Activated naive CD4-positive, alpha-beta T cell treated with anti-CD3 and anti-CD28 coated beads, Interleukin-2, amount 50 U/mL, for 72 hours (primary cell): ENCODE data around the gene GPR25. TPM values are rescaled to one million over a fixed set of nuclear protein-coding genes. Genes with fewer than 3 reads are reported as not detected.
"Not testable (repeated sequence)": the region's sequence is repeated elsewhere in the genome, so short reads cannot be mapped to it uniquely, and the experiment has no call there.

Source experiments
- ATAC-seq, 2 donors: fragments of 150-1000 bp; cut with Tn5 transposase; 2 replicates each; pipeline ENCODE4 v1.10.0; 2021; ENCODE audit warnings: mild to moderate bottlenecking in 2 of 2, moderate library complexity in 2 of 2
- DNase-seq, 2 donors: peaks; one replicate each; pipeline ENCODE4 v3.0.0; 2021 to 2022; ENCODE audit warnings: low spot score in 2 of 2
- H3K27ac Mint-ChIP-seq, 2 donors: one replicate each; pipeline ENCODE4 v1.8.0; 2022; ENCODE audit warnings: mild to moderate bottlenecking in 2 of 2, mixed read lengths in 2 of 2
- H3K36me3 Mint-ChIP-seq, 2 donors: one replicate each; pipeline ENCODE4 v1.8.0; 2022; ENCODE audit warnings: mixed read lengths in 2 of 2
- H3K9me3 Mint-ChIP-seq, 2 donors: one replicate each; pipeline ENCODE4 v1.8.0; 2022; ENCODE audit warnings: mixed read lengths in 2 of 2
- total RNA-seq, 2 donors: library from RNA; stranded (reverse); gene quantifications; one replicate each; pipeline ENCODE4 v1.2.3, GENCODE V29; 2022

The GPR25 gene
- total RNA-seq, 2 donors from 2014 or later: not detected

DNA sequence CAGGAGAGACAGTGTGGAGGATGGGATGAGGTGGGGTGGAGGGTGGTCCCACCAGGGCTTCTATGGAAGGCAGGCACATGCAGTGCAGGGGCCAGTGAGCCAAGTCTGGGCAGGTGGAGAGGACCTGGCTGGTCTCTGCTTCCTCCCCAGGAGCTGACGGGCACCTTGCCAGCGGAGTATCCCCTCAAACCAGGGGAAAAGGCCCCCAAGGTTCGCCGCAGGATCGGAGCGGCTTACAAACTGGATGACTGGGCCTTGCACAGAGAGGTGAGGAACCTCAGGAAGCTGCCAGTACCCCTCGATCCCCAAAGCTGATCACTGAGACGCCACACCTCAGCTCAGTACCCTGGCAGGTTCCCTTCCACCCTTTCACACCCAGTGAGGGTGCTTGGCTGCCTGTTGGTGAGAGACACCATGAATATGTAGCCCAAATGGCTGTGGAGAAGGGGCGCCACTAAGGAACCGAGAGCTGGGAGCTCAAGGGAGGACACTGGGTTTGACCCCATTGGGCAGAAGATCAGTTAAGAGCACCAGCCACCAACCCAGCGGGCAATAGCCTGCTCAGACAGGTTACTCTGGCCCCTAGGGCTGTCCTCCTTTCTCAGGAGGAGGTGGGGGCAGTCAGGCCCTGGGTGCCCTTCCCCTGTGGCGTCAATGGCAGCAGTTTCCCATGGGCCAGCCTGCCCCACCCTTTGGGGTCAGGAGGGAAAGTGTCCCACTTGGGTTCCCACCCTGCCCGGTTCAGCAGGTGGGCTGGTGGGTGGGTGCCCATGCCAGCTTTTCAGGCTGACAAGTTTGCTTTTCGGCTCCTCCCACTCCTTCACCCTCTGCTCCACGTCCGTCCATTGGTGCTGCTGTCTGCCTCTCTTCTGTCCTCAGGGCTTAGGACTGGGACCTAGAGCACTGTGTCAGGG, 27.4 kb downstream of the GPR25 start:
- H3K36me3 Mint-ChIP-seq: no peaks in the 10 kb centered on the region
- ATAC-seq: no peak
- H3K27ac Mint-ChIP-seq: no peak overlapping the region
- no peak for DNase-seq
- no peaks in the 10 kb centered on the region for H3K9me3 Mint-ChIP-seq

DNA sequence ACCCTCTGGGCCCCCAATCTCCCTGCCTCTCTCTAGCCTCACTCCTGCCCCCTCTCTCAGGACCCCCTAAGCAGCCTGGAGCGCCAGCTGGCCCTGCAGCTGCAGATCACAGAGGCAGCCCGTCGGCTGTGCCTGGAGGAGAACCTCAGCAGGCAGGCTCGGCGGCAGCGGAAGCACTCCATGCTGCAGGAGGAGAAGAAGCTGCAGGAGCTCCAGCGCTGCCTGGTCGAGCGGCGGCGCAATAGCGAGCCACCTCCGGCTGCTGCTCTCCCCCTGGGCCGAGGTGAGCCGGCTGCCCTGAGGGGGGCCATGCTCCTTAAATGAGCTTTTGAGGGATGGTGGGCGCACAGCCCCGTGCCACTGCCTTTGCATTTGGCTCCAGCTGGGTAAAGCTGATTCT, 28.1 kb downstream of the GPR25 start:
- Mint-ChIP-seq H3K36me3 (no peaks in the 10 kb centered on the region), H3K9me3 (no peaks in the 10 kb centered on the region), H3K27ac (no peak overlapping the region)
- ATAC-seq (no peak), DNase-seq (no peak)

GRCh38 chr1:200901350-200901749, 28.6 kb downstream of the GPR25 start:
- ATAC-seq: no peak
- no peak overlapping the region for H3K27ac Mint-ChIP-seq

GRCh38 chr1:200901796-200902444, 29.1 kb downstream of the GPR25 start:
- no peaks in the 10 kb centered on the region for H3K9me3 Mint-ChIP-seq
- no peak overlapping the region for H3K27ac Mint-ChIP-seq
- H3K36me3 Mint-ChIP-seq: no peaks in the 10 kb centered on the region
- no peak for ATAC-seq
- DNase-seq: no peak

More at GRCh38 chr1:200901350-200901749, 28.6 kb downstream of the GPR25 start:
- no peak for DNase-seq
- Mint-ChIP-seq H3K9me3 (no peaks in the 10 kb centered on the region), H3K36me3 (no peaks in the 10 kb centered on the region)

- ATAC-seq (no peak), DNase-seq (no peak)
- Mint-ChIP-seq H3K9me3 (no peaks in the 10 kb centered on the region), H3K36me3 (peaks cover 0 to 5% of the 10 kb centered on the region in 2 donors), H3K27ac (no peak overlapping the region)
These were observed 31.0 kb downstream of the GPR25 start for GRCh38 chr1:200903793-200904192.

DNA sequence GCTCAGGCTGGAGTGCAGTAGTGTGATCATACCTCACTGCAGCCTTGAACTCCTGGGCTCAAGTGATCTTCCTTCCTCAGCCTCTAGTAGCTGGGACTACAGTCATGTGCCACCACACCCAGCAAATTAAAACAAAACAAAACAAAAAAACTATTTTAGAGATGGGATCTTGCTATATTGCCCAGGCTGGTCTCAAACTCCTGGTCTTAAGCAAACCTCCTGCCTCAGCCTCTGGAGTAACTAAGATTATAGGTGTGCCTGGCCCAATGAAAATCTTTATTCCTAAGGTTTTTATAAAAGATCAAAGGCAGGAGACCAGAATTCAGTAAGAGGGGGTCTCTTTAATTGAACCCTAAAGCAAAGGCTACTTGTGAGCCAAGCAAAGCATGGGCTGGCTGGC, 32.0 kb downstream of the GPR25 start:
- no peak for DNase-seq

DNA sequence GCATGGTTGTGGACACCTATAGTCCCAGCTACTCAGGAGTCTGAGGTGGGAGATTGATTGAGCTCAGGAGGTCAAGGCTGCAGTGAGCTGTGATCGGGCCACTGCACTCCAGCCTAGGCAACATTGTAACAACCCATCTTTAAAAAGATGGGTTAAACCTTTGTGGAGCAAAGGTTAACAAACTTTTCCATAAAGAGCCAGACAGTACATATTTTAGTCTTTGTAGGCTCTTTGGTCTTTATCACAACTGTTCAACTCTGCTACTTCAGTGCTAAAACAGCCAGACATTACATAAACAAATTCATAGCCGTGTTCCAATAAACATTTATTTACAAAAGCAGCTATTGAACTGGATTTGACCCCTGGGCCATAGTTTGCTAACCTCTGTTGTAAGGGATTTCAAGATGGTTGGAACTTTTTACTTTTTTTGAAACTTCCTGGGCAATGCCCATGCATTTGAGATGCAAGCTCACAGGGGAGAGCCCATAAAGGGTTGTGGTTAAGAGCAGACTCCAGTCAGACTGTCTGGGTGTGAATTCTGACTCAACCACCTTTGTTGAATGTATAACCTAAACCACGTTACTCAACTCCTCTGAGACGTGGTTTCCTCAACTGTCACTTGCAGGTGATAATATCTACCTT, 32.8 kb downstream of the GPR25 start:
- H3K27ac Mint-ChIP-seq: no peak overlapping the region
- DNase-seq (peak in 1 of 2 donors; percentile 48), ATAC-seq (peak; percentile 98 to 100)
- no peaks in the 10 kb centered on the region for H3K9me3 Mint-ChIP-seq
- H3K36me3 Mint-ChIP-seq: peaks cover 0 to 5% of the 10 kb centered on the region in 2 donors

More for the DNA sequence above, 32.0 kb downstream of the GPR25 start:
- Mint-ChIP-seq H3K36me3 (peaks cover 0 to 5% of the 10 kb centered on the region in 2 donors), H3K9me3 (no peaks in the 10 kb centered on the region), H3K27ac (no peak overlapping the region)
- ATAC-seq: no peak

- ATAC-seq: no peak
- peaks cover 0 to 5% of the 10 kb centered on the region in 2 donors for H3K36me3 Mint-ChIP-seq
- DNase-seq: no peak
- no peak overlapping the region for H3K27ac Mint-ChIP-seq
- no peaks in the 10 kb centered on the region for H3K9me3 Mint-ChIP-seq
These were observed 33.7 kb downstream of the GPR25 start for GRCh38 chr1:200906491-200906890.

GRCh38 chr1:200907611-200908097, 34.9 kb downstream of the GPR25 start:
- DNase-seq (no peak), ATAC-seq (peak; percentile 17 to 21)
- Mint-ChIP-seq H3K36me3 (peaks cover 0 to 5% of the 10 kb centered on the region in 2 donors), H3K9me3 (no peaks in the 10 kb centered on the region), H3K27ac (no peak overlapping the region)

- H3K27ac Mint-ChIP-seq: no peak overlapping the region
- ATAC-seq (no peak), DNase-seq (no peak)
- H3K36me3 Mint-ChIP-seq: peaks cover 0 to 5% of the 10 kb centered on the region in 2 donors
- H3K9me3 Mint-ChIP-seq: no peaks in the 10 kb centered on the region
These were observed 35.5 kb downstream of the GPR25 start for GRCh38 chr1:200908191-200908868.

DNA sequence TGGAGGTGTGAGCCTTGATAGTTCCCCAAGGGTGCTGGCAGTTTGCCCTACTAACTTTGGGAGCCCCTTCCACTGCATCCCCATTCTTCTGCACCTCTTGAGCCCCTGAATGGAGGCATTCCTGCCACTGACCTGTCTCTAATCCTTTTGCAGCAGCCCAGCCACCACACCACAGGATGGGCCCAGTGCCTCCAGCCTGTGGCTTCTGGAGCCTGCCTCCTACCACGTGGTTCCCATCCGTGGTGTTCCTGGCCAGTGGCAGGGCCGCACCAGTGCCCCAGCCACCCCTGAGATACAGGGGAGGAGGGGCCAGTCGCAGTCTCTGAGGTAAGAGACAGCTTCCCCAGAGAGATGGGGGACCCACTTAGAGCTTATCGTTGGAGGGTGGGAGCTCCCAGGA, 36.3 kb downstream of the GPR25 start:
- H3K9me3 Mint-ChIP-seq: no peaks in the 10 kb centered on the region
- ATAC-seq (no peak), DNase-seq (no peak)
- peaks cover 0 to 5% of the 10 kb centered on the region in 2 donors for H3K36me3 Mint-ChIP-seq
- no peak overlapping the region for H3K27ac Mint-ChIP-seq

GRCh38 chr1:200909757-200910239, 37.0 kb downstream of the GPR25 start:
- DNase-seq (no peak), ATAC-seq (no peak)
- Mint-ChIP-seq H3K9me3 (no peaks in the 10 kb centered on the region), H3K36me3 (peaks cover 0 to 5% of the 10 kb centered on the region in 2 donors), H3K27ac (no peak overlapping the region)

- no peak for ATAC-seq
- no peak overlapping the region for H3K27ac Mint-ChIP-seq
- H3K36me3 Mint-ChIP-seq: peaks cover 0 to 5% of the 10 kb centered on the region in 2 donors
- no peaks in the 10 kb centered on the region for H3K9me3 Mint-ChIP-seq
- no peak for DNase-seq
These were observed 38.6 kb downstream of the GPR25 start for GRCh38 chr1:200911361-200911760.

GRCh38 chr1:200911936-200912335, 39.2 kb downstream of the GPR25 start:
- DNase-seq, H3K9me3 Mint-ChIP-seq, ATAC-seq, H3K27ac Mint-ChIP-seq, H3K36me3 Mint-ChIP-seq: not testable (repeated sequence)

DNA sequence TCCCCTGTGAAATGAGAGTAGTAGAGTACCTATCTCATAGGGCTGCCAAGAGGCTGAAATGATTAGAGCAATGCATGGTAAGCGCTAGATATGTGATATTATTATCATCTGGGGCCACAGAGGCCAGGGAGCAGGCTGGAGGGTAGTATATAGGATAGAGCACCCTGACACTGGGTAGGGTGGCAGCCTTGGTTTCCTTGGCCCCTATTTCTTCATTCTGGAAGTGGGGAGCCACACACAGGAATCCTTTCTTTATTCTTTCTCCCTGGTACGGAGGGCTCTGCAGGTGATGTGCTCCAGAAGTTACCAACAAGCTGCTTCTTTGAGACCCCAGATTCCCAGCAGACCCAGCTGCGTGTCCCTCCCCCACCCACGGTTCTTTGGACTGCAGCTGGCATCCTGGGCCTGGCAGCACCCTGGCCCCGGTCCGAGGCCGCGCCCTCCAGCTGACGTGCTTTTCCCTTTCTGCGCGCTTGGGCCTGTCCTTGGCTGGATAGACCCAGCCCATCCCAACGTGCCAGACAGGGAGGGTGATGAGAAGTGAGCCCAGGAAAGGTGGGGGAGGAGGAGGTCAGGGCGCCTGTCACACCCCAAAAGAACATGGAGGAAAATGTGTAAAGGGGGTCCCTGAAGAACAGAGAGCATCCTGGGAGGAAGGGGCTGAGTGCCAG, 40.1 kb downstream of the GPR25 start:
- no peak for ATAC-seq
- no peaks in the 10 kb centered on the region for H3K9me3 Mint-ChIP-seq

DNA sequence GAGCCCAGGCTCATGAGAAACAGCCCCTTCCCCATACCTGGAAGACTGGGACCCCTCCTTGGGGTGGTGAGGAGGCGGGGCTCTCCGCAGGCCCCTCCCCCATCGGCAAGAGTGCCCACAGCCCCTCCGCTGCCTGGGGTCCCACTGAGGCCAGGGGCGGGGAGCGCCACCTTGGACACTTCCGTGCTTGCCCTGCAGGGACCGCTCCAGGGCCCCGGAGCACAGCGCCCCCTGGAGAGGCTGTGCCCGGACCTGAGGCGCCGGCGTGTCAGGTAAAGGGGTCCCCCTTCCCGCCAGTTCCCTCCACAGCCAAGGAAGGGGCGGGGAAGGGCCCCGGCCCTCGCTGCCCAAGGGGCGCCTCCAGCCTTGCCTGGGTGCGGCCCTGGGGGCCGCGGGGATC, 43.4 kb downstream of the GPR25 start:
- Mint-ChIP-seq H3K27ac (no peak overlapping the region), H3K9me3 (no peaks in the 10 kb centered on the region), H3K36me3 (no peaks in the 10 kb centered on the region)
- ATAC-seq (no peak), DNase-seq (no peak)

More for the DNA sequence above, 40.1 kb downstream of the GPR25 start:
- Mint-ChIP-seq H3K27ac (no peak overlapping the region), H3K36me3 (peaks cover 0 to 2% of the 10 kb centered on the region in 2 donors)
- no peak for DNase-seq
